ENCODE results near the gene SH3GLB2. TPM values are rescaled to one million over a fixed set of nuclear protein-coding genes. Genes with fewer than 3 reads are reported as not detected.

Gene SH3GLB2
- total and polyA plus RNA-seq, 4 donors: 5.0 to 26.9 (median 18.3) TPM

GRCh38 chr9:129010267-129010975 is 17.7 kb downstream of the SH3GLB2 start:
- 96% methylated on average over 8 of the region's 8 CpGs for WGBS
- no peak for TF ChIP-seq YY1 (IDR thresholded peaks at IDR 0.05)
- TF ChIP-seq GABPA (IDR thresholded peaks at IDR 0.05 in 1 of 2, conservative IDR thresholded peaks at IDR 0.05 in 1 of 2): no peak
- TF ChIP-seq MAX (IDR thresholded peaks at IDR 0.05): no peak
- no peak for TF ChIP-seq CTCF (IDR thresholded peaks at IDR 0.05; ENCODE audit: low read depth, low read length, missing input control)
- TF ChIP-seq RXRA (IDR thresholded peaks at IDR 0.05): no peak
- no peak for TF ChIP-seq HNF4G (IDR thresholded peaks at IDR 0.05)
- TF ChIP-seq, protein P1, sequence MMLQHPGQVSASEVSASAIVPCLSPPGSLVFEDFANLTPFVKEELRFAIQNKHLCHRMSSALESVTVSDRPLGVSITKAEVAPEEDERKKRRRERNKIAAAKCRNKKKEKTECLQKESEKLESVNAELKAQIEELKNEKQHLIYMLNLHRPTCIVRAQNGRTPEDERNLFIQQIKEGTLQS (IDR thresholded peaks at IDR 0.05): no peak
- TF ChIP-seq FOXA1 (IDR thresholded peaks at IDR 0.05): no peak
- TF ChIP-seq FOXA2 (IDR thresholded peaks at IDR 0.05): no peak
- no peak for TF ChIP-seq JUND (IDR thresholded peaks at IDR 0.05)
- no peak for TF ChIP-seq ZBTB33 (IDR thresholded peaks at IDR 0.05)
- no peak for TF ChIP-seq RAD21 (IDR thresholded peaks at IDR 0.05)
- no peak for TF ChIP-seq HNF4A (conservative IDR thresholded peaks at IDR 0.05)
- TF ChIP-seq SP1 (IDR thresholded peaks at IDR 0.05): no peak
- TF ChIP-seq, protein P2, sequence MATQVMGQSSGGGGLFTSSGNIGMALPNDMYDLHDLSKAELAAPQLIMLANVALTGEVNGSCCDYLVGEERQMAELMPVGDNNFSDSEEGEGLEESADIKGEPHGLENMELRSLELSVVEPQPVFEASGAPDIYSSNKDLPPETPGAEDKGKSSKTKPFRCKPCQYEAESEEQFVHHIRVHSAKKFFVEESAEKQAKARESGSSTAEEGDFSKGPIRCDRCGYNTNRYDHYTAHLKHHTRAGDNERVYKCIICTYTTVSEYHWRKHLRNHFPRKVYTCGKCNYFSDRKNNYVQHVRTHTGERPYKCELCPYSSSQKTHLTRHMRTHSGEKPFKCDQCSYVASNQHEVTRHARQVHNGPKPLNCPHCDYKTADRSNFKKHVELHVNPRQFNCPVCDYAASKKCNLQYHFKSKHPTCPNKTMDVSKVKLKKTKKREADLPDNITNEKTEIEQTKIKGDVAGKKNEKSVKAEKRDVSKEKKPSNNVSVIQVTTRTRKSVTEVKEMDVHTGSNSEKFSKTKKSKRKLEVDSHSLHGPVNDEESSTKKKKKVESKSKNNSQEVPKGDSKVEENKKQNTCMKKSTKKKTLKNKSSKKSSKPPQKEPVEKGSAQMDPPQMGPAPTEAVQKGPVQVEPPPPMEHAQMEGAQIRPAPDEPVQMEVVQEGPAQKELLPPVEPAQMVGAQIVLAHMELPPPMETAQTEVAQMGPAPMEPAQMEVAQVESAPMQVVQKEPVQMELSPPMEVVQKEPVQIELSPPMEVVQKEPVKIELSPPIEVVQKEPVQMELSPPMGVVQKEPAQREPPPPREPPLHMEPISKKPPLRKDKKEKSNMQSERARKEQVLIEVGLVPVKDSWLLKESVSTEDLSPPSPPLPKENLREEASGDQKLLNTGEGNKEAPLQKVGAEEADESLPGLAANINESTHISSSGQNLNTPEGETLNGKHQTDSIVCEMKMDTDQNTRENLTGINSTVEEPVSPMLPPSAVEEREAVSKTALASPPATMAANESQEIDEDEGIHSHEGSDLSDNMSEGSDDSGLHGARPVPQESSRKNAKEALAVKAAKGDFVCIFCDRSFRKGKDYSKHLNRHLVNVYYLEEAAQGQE (IDR thresholded peaks at IDR 0.05): no peak
- no peak for TF ChIP-seq EGR1 (IDR thresholded peaks at IDR 0.05; ENCODE audit: low read depth in 2 of 2)
- no peak for TF ChIP-seq TAF1 (conservative IDR thresholded peaks at IDR 0.05)
- no peak for TF ChIP-seq NR2F2 (IDR thresholded peaks at IDR 0.05)

More at GRCh38 chr9:129010267-129010975, 17.7 kb downstream of the SH3GLB2 start:
- Histone ChIP-seq H3K9me3 (ENCODE audit: control insufficient read depth in 4 of 4, low read length in 3 of 4) (no peaks in the 10 kb centered on the region), H3K27ac (ENCODE audit: low read depth in 1 of 2, low read length in 2 of 2) (no peak overlapping the region), H3K36me3 (ENCODE audit: control insufficient read depth in 4 of 4, insufficient read depth in 3 of 4, low read depth in 1 of 4, low read length in 3 of 4) (peaks cover 0 to 26% (median 6%) of the 10 kb centered on the region in 4 donors), H3K4me3 (ENCODE audit: low read depth in 1 of 3, low read length in 3 of 3) (no peak overlapping the region), H3K9ac (ENCODE audit: low read depth in 1 of 2, low read length in 2 of 2) (no peak overlapping the region), H3K4me1 (ENCODE audit: control insufficient read depth in 4 of 4, insufficient read depth in 4 of 4, low read length in 3 of 4) (peaks cover 0 to 11% (median 3%) of the 10 kb centered on the region in 4 donors), H3K27me3 (ENCODE audit: control insufficient read depth in 4 of 4, insufficient read depth in 4 of 4, low read length in 3 of 4) (no peaks in the 10 kb centered on the region)
- no peak for DNase-seq (ENCODE audit: low spot score)

Measured in liver (tissue), 9 donors.